Peyer's patch (tissue), 4 donors: Measurements from ENCODE around the gene NDUFAF3.

Source experiments
- CTCF ChIP-seq, 6 experiments: fragments of 450-650 bp in 4 of 6; fragments of 200-600 bp in 2 of 6; sonication (generic) in 1 of 6; IDR thresholded peaks; one replicate each; pipeline ENCODE4 v1.5.1; 2017 to 2019; ENCODE audit warnings: antibody characterized with exemption in 6 of 6, mild to moderate bottlenecking in 3 of 6, moderate library complexity in 1 of 6
- POLR2A ChIP-seq, 2 donors: fragments of 450-650 bp; IDR thresholded peaks; one replicate each; pipeline ENCODE4 v1.5.1; 2017; ENCODE audit warnings: antibody characterized with exemption in 2 of 2, mild to moderate bottlenecking in 2 of 2, moderate library complexity in 2 of 2

GRCh38 chr3:49013113-49013737 lies 8.7 kb upstream of the NDUFAF3 start:
- TF ChIP-seq CTCF (IDR thresholded peaks at IDR 0.05), result no peak
- TF ChIP-seq POLR2A (IDR thresholded peaks at IDR 0.05), result no peak
